Duodenal mucosa (tissue), 2 donors: ENCODE data around the gene IFI27L1.

Experiments used
- H3K27ac ChIP-seq: one replicate; pipeline ENCODE4 v1.7.0; 2013; ENCODE audit warnings: low read depth, low read length
- H3K27me3 ChIP-seq, 2 donors: one replicate each; pipeline ENCODE4 v1.7.0; 2013; ENCODE audit warnings: low read length in 2 of 2, control low read depth in 1 of 2; ENCODE audit not compliant: insufficient read depth in 2 of 2, control insufficient read depth in 1 of 2
- H3K36me3 ChIP-seq, 2 donors: one replicate each; pipeline ENCODE4 v1.7.0; 2013; ENCODE audit warnings: low read length in 2 of 2, control low read depth in 1 of 2; ENCODE audit not compliant: insufficient read depth in 2 of 2, control insufficient read depth in 1 of 2
- H3K4me1 ChIP-seq, 2 donors: one replicate each; pipeline ENCODE4 v1.7.0; 2013; ENCODE audit warnings: low read length in 2 of 2, control low read depth in 1 of 2; ENCODE audit not compliant: insufficient read depth in 2 of 2, control insufficient read depth in 1 of 2
- H3K4me3 ChIP-seq, 2 donors: one replicate each; pipeline ENCODE4 v1.7.0; 2013; ENCODE audit warnings: low read length in 2 of 2, low read depth in 1 of 2
- H3K9ac ChIP-seq, 2 donors: one replicate each; pipeline ENCODE4 v1.7.0; 2013; ENCODE audit warnings: low read length in 2 of 2, low read depth in 1 of 2
- H3K9me3 ChIP-seq, 2 donors: one replicate each; pipeline ENCODE4 v1.7.0; 2013; ENCODE audit warnings: low read length in 2 of 2, control low read depth in 1 of 2; ENCODE audit not compliant: control insufficient read depth in 1 of 2

The IFI27L1 gene

GRCh38 chr14:94142247-94142646 lies 61.1 kb downstream of the IFI27L1 start:
- Histone ChIP-seq H3K4me1 (no peaks in the 10 kb centered on the region), H3K9ac (no peak overlapping the region), H3K27me3 (peaks cover under 1 to 3% of the 10 kb centered on the region in 2 donors), H3K36me3 (no peaks in the 10 kb centered on the region), H3K27ac (no peak overlapping the region), H3K4me3 (no peak overlapping the region), H3K9me3 (no peaks in the 10 kb centered on the region)

GRCh38 chr14:94142836-94143235 lies 61.7 kb downstream of the IFI27L1 start:
- no peaks in the 10 kb centered on the region for H3K36me3 ChIP-seq
- no peak overlapping the region for H3K27ac ChIP-seq
- no peaks in the 10 kb centered on the region for H3K9me3 ChIP-seq
- no peaks in the 10 kb centered on the region for H3K4me1 ChIP-seq
- no peak overlapping the region for H3K4me3 ChIP-seq
- H3K27me3 ChIP-seq, result peaks cover 0 to 3% of the 10 kb centered on the region in 2 donors
- no peak overlapping the region for H3K9ac ChIP-seq

- Histone ChIP-seq H3K4me1 (no peaks in the 10 kb centered on the region), H3K9me3 (no peaks in the 10 kb centered on the region), H3K9ac (no peak overlapping the region), H3K27ac (no peak overlapping the region), H3K4me3 (no peak overlapping the region), H3K36me3 (no peaks in the 10 kb centered on the region), H3K27me3 (peaks cover 0 to 2% of the 10 kb centered on the region in 2 donors)
These were observed 62.1 kb downstream of the IFI27L1 start for GRCh38 chr14:94143239-94143638.

- H3K4me3 ChIP-seq, result no peak overlapping the region
- no peaks in the 10 kb centered on the region for H3K4me1 ChIP-seq
- no peaks in the 10 kb centered on the region for H3K9me3 ChIP-seq
- no peaks in the 10 kb centered on the region for H3K36me3 ChIP-seq
- H3K27me3 ChIP-seq, result no peaks in the 10 kb centered on the region
- no peak overlapping the region for H3K9ac ChIP-seq
- H3K27ac ChIP-seq, result no peak overlapping the region
These were observed 62.6 kb downstream of the IFI27L1 start for GRCh38 chr14:94143711-94144110.

GRCh38 chr14:94144765-94145164 lies 63.7 kb downstream of the IFI27L1 start:
- Histone ChIP-seq H3K4me3 (no peak overlapping the region), H3K27ac (no peak overlapping the region), H3K9ac (no peak overlapping the region), H3K4me1 (no peaks in the 10 kb centered on the region), H3K9me3 (no peaks in the 10 kb centered on the region), H3K36me3 (no peaks in the 10 kb centered on the region), H3K27me3 (no peaks in the 10 kb centered on the region)

- Histone ChIP-seq H3K9ac (no peak overlapping the region), H3K9me3 (no peaks in the 10 kb centered on the region), H3K27me3 (no peaks in the 10 kb centered on the region), H3K4me1 (no peaks in the 10 kb centered on the region), H3K27ac (no peak overlapping the region), H3K36me3 (no peaks in the 10 kb centered on the region), H3K4me3 (no peak overlapping the region)
These were observed 64.9 kb downstream of the IFI27L1 start for GRCh38 chr14:94145902-94146527.
